Measurements from ENCODE around the gene GMDS. TPM values are rescaled to one million over a fixed set of nuclear protein-coding genes. Genes with fewer than 3 reads are reported as not detected.

The GMDS gene
- total and polyA plus RNA-seq, 2 donors (not counting 3 experiments of a cell fraction or from before 2014, with no cell fraction given), result 9.8 to 23.5 TPM

DNA sequence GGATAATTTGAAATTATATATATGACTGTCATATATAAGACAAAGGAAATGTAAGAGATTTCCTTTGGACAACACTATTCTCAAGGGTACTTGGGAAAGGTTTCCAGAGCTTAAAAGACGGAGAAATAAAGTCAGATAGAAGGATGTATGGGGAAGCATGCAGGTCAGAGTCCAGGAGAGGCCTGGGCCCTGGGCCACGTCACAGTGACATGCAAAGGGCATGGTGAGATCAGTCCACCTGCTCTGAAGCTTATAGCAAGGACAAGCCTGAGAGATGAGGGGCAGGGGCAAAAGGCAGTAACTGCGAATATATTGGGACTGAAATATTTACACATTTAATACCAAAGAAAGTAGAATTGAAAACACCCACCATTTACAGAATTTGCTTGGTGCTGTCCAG, 24.6 kb upstream of the GMDS start:
- H3K27ac ChIP-seq (ENCODE audit: insufficient read depth, low read depth, low read length), result no peak overlapping the region
- POLR2A ChIA-PET, result no interaction called here
- no peak overlapping the region for H2AFZ ChIP-seq (ENCODE audit: low read depth, low read length)
- H4K20me1 ChIP-seq (replicated peaks; ENCODE audit: control insufficient read depth, extremely low read depth, insufficient read depth, low read length), result no peaks in the 10 kb centered on the region
- TF ChIP-seq, protein P1, sequence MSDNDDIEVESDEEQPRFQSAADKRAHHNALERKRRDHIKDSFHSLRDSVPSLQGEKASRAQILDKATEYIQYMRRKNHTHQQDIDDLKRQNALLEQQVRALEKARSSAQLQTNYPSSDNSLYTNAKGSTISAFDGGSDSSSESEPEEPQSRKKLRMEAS (IDR thresholded peaks at IDR 0.05; ENCODE audit: insufficient read depth, insufficient read length), result no peak
- TF ChIP-seq GATA2 (IDR thresholded peaks at IDR 0.05; ENCODE audit: insufficient read depth, insufficient read length, low read depth, low read length) (no peak), JUN (IDR thresholded peaks at IDR 0.05; ENCODE audit: borderline replicate concordance, insufficient read depth, insufficient read length, low read depth) (no peak), MYC (IDR thresholded peaks at IDR 0.05; ENCODE audit: low read depth, low read length) (no peak), EZH2 (IDR thresholded peaks at IDR 0.05; ENCODE audit: borderline replicate concordance, low read depth, low read length, severe bottlenecking) (no peak)
- TF ChIP-seq, protein P2, sequence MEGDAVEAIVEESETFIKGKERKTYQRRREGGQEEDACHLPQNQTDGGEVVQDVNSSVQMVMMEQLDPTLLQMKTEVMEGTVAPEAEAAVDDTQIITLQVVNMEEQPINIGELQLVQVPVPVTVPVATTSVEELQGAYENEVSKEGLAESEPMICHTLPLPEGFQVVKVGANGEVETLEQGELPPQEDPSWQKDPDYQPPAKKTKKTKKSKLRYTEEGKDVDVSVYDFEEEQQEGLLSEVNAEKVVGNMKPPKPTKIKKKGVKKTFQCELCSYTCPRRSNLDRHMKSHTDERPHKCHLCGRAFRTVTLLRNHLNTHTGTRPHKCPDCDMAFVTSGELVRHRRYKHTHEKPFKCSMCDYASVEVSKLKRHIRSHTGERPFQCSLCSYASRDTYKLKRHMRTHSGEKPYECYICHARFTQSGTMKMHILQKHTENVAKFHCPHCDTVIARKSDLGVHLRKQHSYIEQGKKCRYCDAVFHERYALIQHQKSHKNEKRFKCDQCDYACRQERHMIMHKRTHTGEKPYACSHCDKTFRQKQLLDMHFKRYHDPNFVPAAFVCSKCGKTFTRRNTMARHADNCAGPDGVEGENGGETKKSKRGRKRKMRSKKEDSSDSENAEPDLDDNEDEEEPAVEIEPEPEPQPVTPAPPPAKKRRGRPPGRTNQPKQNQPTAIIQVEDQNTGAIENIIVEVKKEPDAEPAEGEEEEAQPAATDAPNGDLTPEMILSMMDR (IDR thresholded peaks at IDR 0.05; ENCODE audit: extremely low read depth in 1 of 2, insufficient read depth in 1 of 2, low read depth in 1 of 2, low read length in 2 of 2), result no peak
- H3K4me3 ChIP-seq (replicated peaks in 1 of 3; ENCODE audit: insufficient read depth in 1 of 3, low read depth in 1 of 3, low read length in 3 of 3), result no peak overlapping the region
- H3K4me2 ChIP-seq (ENCODE audit: insufficient read depth, low read length), result no peak overlapping the region
- H3K27me3 ChIP-seq (ENCODE audit: control insufficient read depth in 2 of 2, insufficient read depth in 2 of 2, low read length in 2 of 2), result no peaks in the 10 kb centered on the region
- H3K9me1 ChIP-seq (replicated peaks; ENCODE audit: control insufficient read depth, extremely low read depth, insufficient read depth, low read length), result no peaks in the 10 kb centered on the region
- DNase-seq (ENCODE audit: low read depth, low spot score) (no peak), FAIRE-seq (no peak)
- dilution Hi-C loops (cut with MboI; ENCODE audit: extremely low pct_ligation_motif_present, low sequenced_read_pairs), result no loop called here
- no peaks in the 10 kb centered on the region for H3K4me1 ChIP-seq (ENCODE audit: control insufficient read depth, extremely low read depth, insufficient read depth, low read length)
- no peaks in the 10 kb centered on the region for H3K79me2 ChIP-seq (ENCODE audit: control insufficient read depth, insufficient read depth, low read length)
- intact Hi-C loops (cut with micrococcal nuclease), result no loop called here
- CTCF ChIA-PET, result interaction anchor here (1.2 kb wide), 1 partner anchor 179 kb away, joined by 3 read pairs; no protein-coding TSS in a partner anchor
- H3K9ac ChIP-seq (replicated peaks; ENCODE audit: extremely low read depth, insufficient read depth, low read length), result no peak overlapping the region
- H3K9me3 ChIP-seq (replicated peaks; ENCODE audit: control insufficient read depth, insufficient read depth, low read length), result no peaks in the 10 kb centered on the region
- H3K36me3 ChIP-seq (ENCODE audit: control insufficient read depth in 2 of 2, extremely low read depth in 1 of 2, insufficient read depth in 2 of 2, low read length in 2 of 2), result no peaks in the 10 kb centered on the region
- BruUV-seq (replicated peaks), result no TSS peak

Measured in endothelial cell of umbilical vein (primary cell).